Measurements from ENCODE around the gene NLN.

GRCh38 chr5:65695162-65695755 lies 26.7 kb upstream of the NLN start:
- TF ChIP-seq CTCF (IDR thresholded peaks at IDR 0.05; ENCODE audit: borderline replicate concordance, extremely low read depth, low read length, poor library complexity, severe bottlenecking) (no peak), EZH2 (IDR thresholded peaks at IDR 0.05; ENCODE audit: borderline replicate concordance, low read depth, low read length, severe bottlenecking) (no peak)

All from DND-41 (cell line).